Panc1 (cell line): Measurements from ENCODE around the gene VSIG10L2. TPM values are rescaled to one million over a fixed set of nuclear protein-coding genes. Genes with fewer than 3 reads are reported as not detected.

ENCODE experiments used
- ATAC-seq: fragments of 200-7000 bp; cut with Tn5 transposase; 2 replicates; pipeline ENCODE4 v1.9.1; 2020; ENCODE audit warnings: mild to moderate bottlenecking, moderate library complexity
- BruUV-seq: library from RNA; stranded (reverse); fragments of 400-500 nt; replicated peaks from 2 replicates; lab custom pipeline; 2021; lab: Mats Ljungman, UMichigan
- CTCF ChIA-PET: fragments of 300-600 bp; sonication (Branson Sonifier 250); formaldehyde crosslinking; loops from one replicate; lab custom pipeline; 2022; ENCODE audit warnings: antibody characterized with exemption; lab: Charles Lee
- POLR2A ChIA-PET: fragments of 300-600 bp; sonication (Branson Sonifier 250); formaldehyde crosslinking; loops from one replicate; lab custom pipeline; 2022; ENCODE audit warnings: antibody characterized with exemption; lab: Charles Lee
- DNase-seq: peaks from one replicate; pipeline ENCODE4 v3.0.0-alpha.2; 2010; ENCODE audit warnings: low read depth, low spot score
- H3K27ac ChIP-seq: 2 replicates; pipeline ENCODE4 v1.5.1; 2011; ENCODE audit warnings: mild to moderate bottlenecking, low read length, inconsistent platforms
- H3K27me3 ChIP-seq: fragments of 200-500 bp; sonication (Bioruptor generic); 2 replicates; pipeline ENCODE4 v1.6.0; 2014; ENCODE audit warnings: low read length, inconsistent platforms; ENCODE audit not compliant: control insufficient read depth, insufficient read depth
- H3K36me3 ChIP-seq: fragments of 200-500 bp; sonication (Bioruptor generic); 2 replicates; pipeline ENCODE4 v1.5.1; 2014; ENCODE audit warnings: inconsistent platforms, mild to moderate bottlenecking, low read length, moderate library complexity; ENCODE audit not compliant: control insufficient read depth, insufficient read depth
- H3K4me1 ChIP-seq: 2 replicates; pipeline ENCODE4 v1.5.1; 2011; ENCODE audit warnings: inconsistent platforms, mild to moderate bottlenecking, low read length, moderate library complexity; ENCODE audit not compliant: control insufficient read depth, insufficient read depth
- H3K4me3 ChIP-seq, 2 experiments: 2 replicates each; pipeline ENCODE4 v1.5.1; 2011 to 2012; ENCODE audit warnings: low read depth in 2 of 2, low read length in 2 of 2, mild to moderate bottlenecking in 2 of 2, inconsistent platforms in 1 of 2, moderate library complexity in 1 of 2
- H3K9me3 ChIP-seq: fragments of 200-500 bp; sonication (Bioruptor generic); 2 replicates; pipeline ENCODE4 v1.5.1; 2014; ENCODE audit warnings: low read depth, mild to moderate bottlenecking, inconsistent platforms, low read length, moderate library complexity; ENCODE audit not compliant: control insufficient read depth, insufficient read depth
- CTCF ChIP-seq: fragments of 450-650 bp; IDR thresholded peaks from 2 replicates; pipeline ENCODE4 v1.5.1; 2017; ENCODE audit warnings: mild to moderate bottlenecking
- POLR2AphosphoS5 ChIP-seq: IDR thresholded peaks from 2 replicates; pipeline ENCODE4 v1.6.1; 2012; ENCODE audit warnings: mild to moderate bottlenecking, low read depth, low read length, moderate library complexity
- REST ChIP-seq, 2 experiments: IDR thresholded peaks; 2 replicates each; pipeline ENCODE4 v1.6.1; 2011 to 2012; ENCODE audit warnings: low read depth in 2 of 2, control low read depth in 1 of 2, low read length in 1 of 2, mild to moderate bottlenecking in 1 of 2, moderate library complexity in 1 of 2; ENCODE audit not compliant: insufficient read depth in 1 of 2
- SIN3A ChIP-seq: IDR thresholded peaks from 2 replicates; pipeline ENCODE4 v1.6.1; 2012; ENCODE audit warnings: low read depth, mild to moderate bottlenecking, low read length, moderate library complexity, borderline replicate concordance; ENCODE audit not compliant: insufficient read depth
- TCF7L2 ChIP-seq: IDR thresholded peaks from 2 replicates; pipeline ENCODE4 v1.6.1; 2011; ENCODE audit warnings: mild to moderate bottlenecking, low read depth, low read length, inconsistent platforms
- in situ Hi-C: cut with HindIII; loops from 2 replicates; pipeline ENCODE4 v1.10.0; 2016; ENCODE audit warnings: low sequenced_read_pairs, low pct_unique_long_range_greater_than_20kb
- intact Hi-C: fragments of 100-400 bp; cut with micrococcal nuclease; formaldehyde crosslinking; loops from one replicate; pipeline ENCODE4 v1.10.0; 2022; ENCODE audit not compliant: unreplicated experiment
- total RNA-seq: library from RNA; stranded (reverse); gene quantifications from one replicate; pipeline ENCODE4 v1.2.1, GENCODE V29; 2021; ENCODE audit not compliant: unreplicated experiment

VSIG10L2 gene
- total RNA-seq, 1 experiment from 2014 or later, result not detected

- ChIA-PET POLR2A (no interaction called here), CTCF (no interaction called here)
- Histone ChIP-seq H3K27me3 (no peaks in the 10 kb centered on the region), H3K4me3 (no peak overlapping the region), H3K9me3 (no peaks in the 10 kb centered on the region; the same call in 1 of the 2 replicates), H3K27ac (no peak overlapping the region), H3K4me1 (no peaks in the 10 kb centered on the region), H3K36me3 (no peaks in the 10 kb centered on the region)
- TF ChIP-seq POLR2AphosphoS5, result no peak
- no peak for TF ChIP-seq TCF7L2
- no peak for TF ChIP-seq SIN3A
- no peak for TF ChIP-seq REST (IDR thresholded peaks at IDR 0.05; ENCODE audit: insufficient read depth in 1 of 2, low read depth in 2 of 2, low read length in 1 of 2)
- no peak for TF ChIP-seq CTCF
- no TSS peak for BruUV-seq
- in situ Hi-C loops, result no loop called here
- intact Hi-C loops, result no loop called here
- DNase-seq (no peak), ATAC-seq (no peak)
Measured at GRCh38 chr11:125968354-125968753, 22.5 kb downstream of the VSIG10L2 start.

- ATAC-seq (no peak), DNase-seq (no peak)
- H3K4me3 ChIP-seq, result no peak overlapping the region
- ChIA-PET CTCF (no interaction called here), POLR2A (interaction anchor here (0.5 kb wide), 1 partner anchor 350 kb away, joined by 7 read pairs; no protein-coding TSS in a partner anchor)
- no peaks in the 10 kb centered on the region for H3K36me3 ChIP-seq
- no TSS peak for BruUV-seq
- intact Hi-C loops, result no loop called here
- TF ChIP-seq REST (IDR thresholded peaks at IDR 0.05; ENCODE audit: insufficient read depth in 1 of 2, low read depth in 2 of 2, low read length in 1 of 2) (no peak), CTCF (no peak), TCF7L2 (no peak), POLR2AphosphoS5 (no peak), SIN3A (no peak)
- in situ Hi-C loops, result no loop called here
- no peaks in the 10 kb centered on the region for H3K9me3 ChIP-seq
- H3K4me1 ChIP-seq, result no peaks in the 10 kb centered on the region
- no peaks in the 10 kb centered on the region for H3K27me3 ChIP-seq
- H3K27ac ChIP-seq, result no peak overlapping the region
Measured at GRCh38 chr11:125971618-125972017, 25.8 kb downstream of the VSIG10L2 start.
